NT2/D1 (cell line): ENCODE measurements around the gene CFAP300.
A peak's percentile ranks its signal among the peaks of the same experiment; 100 is the strongest.

Experiments used
- DNase-seq: peaks from one replicate; pipeline ENCODE4 v3.0.0-alpha.2; 2011; ENCODE audit warnings: low read depth, low spot score
- H3K27me3 ChIP-seq: 2 replicates; pipeline ENCODE4 v1.6.0; 2011; ENCODE audit warnings: mild to moderate bottlenecking; ENCODE audit not compliant: insufficient read length, insufficient read depth
- H3K36me3 ChIP-seq: 2 replicates; pipeline ENCODE4 v1.6.1; 2011; ENCODE audit warnings: mild to moderate bottlenecking, low read length, mixed read lengths; ENCODE audit not compliant: insufficient read depth, insufficient read length
- H3K4me1 ChIP-seq: 2 replicates; pipeline ENCODE4 v1.5.1; 2011; ENCODE audit not compliant: insufficient read depth, insufficient read length
- H3K4me3 ChIP-seq: 2 replicates; pipeline ENCODE4 v1.5.1; 2011; ENCODE audit warnings: low read depth; ENCODE audit not compliant: insufficient read length
- H3K9ac ChIP-seq: 2 replicates; pipeline ENCODE4 v1.6.0; 2011; ENCODE audit warnings: low read depth; ENCODE audit not compliant: insufficient read length
- H3K9me3 ChIP-seq: 2 replicates; pipeline ENCODE4 v1.5.1; 2011; ENCODE audit warnings: mild to moderate bottlenecking, low read length; ENCODE audit not compliant: insufficient read depth
- SUZ12 ChIP-seq: IDR thresholded peaks from 2 replicates; pipeline ENCODE4 v1.6.1; 2011; ENCODE audit not compliant: insufficient read length, insufficient read depth; ENCODE audit errors: extremely low read depth
- YY1 ChIP-seq: IDR thresholded peaks from 2 replicates; pipeline ENCODE4 v1.6.1; 2011; ENCODE audit not compliant: insufficient read length, insufficient read depth
- ZNF274 ChIP-seq: IDR thresholded peaks from 2 replicates; pipeline ENCODE4 v1.6.1; 2011; ENCODE audit warnings: mild to moderate bottlenecking, low read depth, low read length

Gene CFAP300

DNA sequence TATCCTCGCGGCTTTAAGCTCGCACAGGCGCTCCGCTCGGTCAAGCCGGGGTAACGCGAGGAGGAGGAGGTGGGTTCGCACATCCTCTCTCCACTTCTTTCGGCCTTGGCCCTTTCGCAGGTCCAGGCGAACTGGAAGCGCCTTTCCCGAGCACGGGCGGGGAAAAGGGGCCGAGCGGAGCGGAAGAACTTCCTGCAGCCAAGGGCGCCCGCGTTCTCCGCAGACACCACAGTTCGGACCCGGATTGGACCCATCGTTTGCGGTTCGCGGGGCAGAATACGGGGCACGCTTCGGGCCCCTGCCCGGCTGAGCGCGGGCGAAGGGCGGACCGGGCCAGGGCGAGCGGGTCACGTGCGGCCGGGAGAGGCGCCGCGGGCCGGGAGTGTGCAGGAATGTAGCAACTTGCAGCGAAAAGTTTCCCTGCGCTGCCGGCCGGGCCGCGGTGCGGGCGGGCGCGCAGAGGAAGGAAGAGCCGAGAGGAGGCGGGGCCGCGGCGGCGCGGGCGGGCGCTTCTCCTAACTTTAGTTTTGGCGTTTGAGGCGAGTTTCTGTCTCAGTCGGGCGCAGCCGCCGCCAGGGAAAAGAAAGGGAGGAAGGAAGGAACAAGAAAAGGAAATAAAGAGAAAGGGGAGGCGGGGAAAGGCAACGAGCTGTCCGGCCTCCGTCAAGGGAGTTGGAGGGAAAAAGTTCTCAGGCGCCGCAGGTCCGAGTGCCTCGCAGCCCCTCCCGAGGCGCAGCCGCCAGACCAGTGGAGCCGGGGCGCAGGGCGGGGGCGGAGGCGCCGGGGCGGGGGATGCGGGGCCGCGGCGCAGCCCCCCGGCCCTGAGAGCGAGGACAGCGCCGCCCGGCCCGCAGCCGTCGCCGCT lies 62.9 kb downstream of the CFAP300 start, which contains the start of gene YAP1:
YAP1 (plus strand) TSS at position 552 of the 865 bp plus-strand sequence. CDS start 402 bp downstream, outside the sequence.
- peak; percentile 79 for DNase-seq
- no peaks in the 10 kb centered on the region for H3K27me3 ChIP-seq
- peaks cover 5% of the 10 kb centered on the region for H3K36me3 ChIP-seq
- no peaks in the 10 kb centered on the region for H3K9me3 ChIP-seq
- peak within 1 kb of the TSS; percentile 93 for H3K9ac ChIP-seq
- peak within 1 kb of the TSS; percentile 84 for H3K4me3 ChIP-seq
- no peaks in the 10 kb centered on the region for H3K4me1 ChIP-seq
- TF ChIP-seq ZNF274 (no peak), YY1 (no peak), SUZ12 (no peak)

DNA sequence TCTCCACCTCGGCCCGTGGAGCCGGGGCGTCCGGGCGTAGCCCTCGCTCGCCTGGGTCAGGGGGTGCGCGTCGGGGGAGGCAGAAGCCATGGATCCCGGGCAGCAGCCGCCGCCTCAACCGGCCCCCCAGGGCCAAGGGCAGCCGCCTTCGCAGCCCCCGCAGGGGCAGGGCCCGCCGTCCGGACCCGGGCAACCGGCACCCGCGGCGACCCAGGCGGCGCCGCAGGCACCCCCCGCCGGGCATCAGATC lies 63.4 kb downstream of the CFAP300 start:
- TF ChIP-seq SUZ12, result no peak
- TF ChIP-seq YY1, result no peak
- TF ChIP-seq ZNF274, result no peak
- peak overlapping the region; percentile 93 for H3K9ac ChIP-seq
- DNase-seq, result no peak
- no peaks in the 10 kb centered on the region for H3K27me3 ChIP-seq
- peaks cover 5% of the 10 kb centered on the region for H3K36me3 ChIP-seq
- no peaks in the 10 kb centered on the region for H3K9me3 ChIP-seq
- H3K4me3 ChIP-seq, result peak overlapping the region; percentile 84
- H3K4me1 ChIP-seq, result no peaks in the 10 kb centered on the region

DNA sequence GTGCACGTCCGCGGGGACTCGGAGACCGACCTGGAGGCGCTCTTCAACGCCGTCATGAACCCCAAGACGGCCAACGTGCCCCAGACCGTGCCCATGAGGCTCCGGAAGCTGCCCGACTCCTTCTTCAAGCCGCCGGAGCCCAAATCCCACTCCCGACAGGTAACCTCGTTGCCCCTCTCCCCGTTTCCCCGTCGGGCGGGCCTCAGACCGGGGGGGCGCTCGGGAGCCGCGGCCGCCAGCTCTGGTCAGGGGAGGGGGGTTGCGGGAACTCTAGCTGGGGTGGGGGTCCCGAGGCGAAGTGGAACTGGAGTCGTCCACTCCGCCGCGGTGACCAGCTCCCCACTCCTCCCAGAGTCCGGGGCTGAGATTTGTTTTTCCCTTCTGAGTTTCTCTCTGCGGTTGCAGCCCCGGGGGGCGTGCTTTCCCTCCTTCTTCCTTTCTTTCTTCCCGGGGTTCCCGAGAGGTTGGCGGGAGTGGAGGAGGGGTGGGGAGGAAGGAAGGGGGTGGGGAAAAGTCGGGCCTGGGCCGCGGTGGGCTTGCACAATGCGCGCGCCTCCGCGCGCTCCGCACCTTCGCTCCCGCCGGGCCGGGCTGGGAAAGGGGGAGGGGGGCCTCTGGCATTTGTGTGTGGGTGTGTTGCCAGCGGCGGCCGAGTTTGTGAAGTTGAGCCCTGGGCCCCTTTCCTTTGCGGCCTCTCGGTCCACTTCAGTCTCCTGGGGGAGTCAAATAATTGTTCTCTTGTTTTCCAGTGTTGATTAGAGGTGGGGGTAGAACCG lies 64.0 kb downstream of the CFAP300 start:
- DNase-seq, result peak; percentile 80
- H3K36me3 ChIP-seq, result peaks cover 5% of the 10 kb centered on the region
- H3K9ac ChIP-seq, result peak overlapping the region; percentile 93
- H3K9me3 ChIP-seq, result no peaks in the 10 kb centered on the region
- H3K4me3 ChIP-seq, result peak overlapping the region; percentile 84
- H3K27me3 ChIP-seq, result no peaks in the 10 kb centered on the region
- TF ChIP-seq ZNF274 (no peak), YY1 (no peak), SUZ12 (no peak)
- no peaks in the 10 kb centered on the region for H3K4me1 ChIP-seq

DNA sequence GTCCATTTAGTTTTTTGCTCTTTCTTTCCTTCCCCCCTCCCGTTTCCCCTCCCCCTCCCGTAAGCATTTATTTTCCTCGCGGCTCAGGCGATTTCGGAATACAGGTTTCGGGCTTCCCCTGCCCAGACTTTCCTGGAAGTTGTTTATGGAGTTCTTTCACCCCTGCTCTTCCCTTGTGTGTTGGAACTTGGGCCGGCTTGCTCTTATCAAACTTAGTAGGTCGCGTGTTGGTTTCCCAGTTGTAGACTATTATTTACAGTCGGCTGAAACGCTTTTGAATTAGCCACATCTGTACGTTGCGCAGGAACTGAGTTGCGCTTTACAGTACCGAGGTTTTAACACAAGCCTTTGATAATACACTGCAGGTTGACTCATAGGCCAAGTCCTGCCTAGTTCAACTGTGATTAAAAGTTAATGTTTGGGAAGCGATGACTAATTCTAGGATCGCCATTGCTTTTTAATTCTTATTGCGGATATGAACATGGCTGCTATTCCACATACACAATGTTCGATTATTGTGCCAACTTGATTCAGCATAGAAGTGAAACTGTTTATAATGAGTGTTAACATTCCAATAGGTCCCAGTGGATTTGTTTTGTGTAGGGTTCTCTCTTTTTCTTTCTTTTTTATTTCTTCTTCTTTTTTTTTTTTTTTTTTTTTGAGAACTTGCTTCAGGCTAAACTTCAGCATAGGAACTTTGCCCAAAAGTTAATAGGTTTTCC lies 64.7 kb downstream of the CFAP300 start:
- Histone ChIP-seq H3K27me3 (no peaks in the 10 kb centered on the region), H3K9me3 (no peaks in the 10 kb centered on the region), H3K9ac (peak overlapping the region; percentile 90), H3K36me3 (peaks cover 5% of the 10 kb centered on the region), H3K4me1 (no peaks in the 10 kb centered on the region), H3K4me3 (peak overlapping the region; percentile 63)
- TF ChIP-seq YY1 (no peak), SUZ12 (no peak), ZNF274 (no peak)
- no peak for DNase-seq

DNA sequence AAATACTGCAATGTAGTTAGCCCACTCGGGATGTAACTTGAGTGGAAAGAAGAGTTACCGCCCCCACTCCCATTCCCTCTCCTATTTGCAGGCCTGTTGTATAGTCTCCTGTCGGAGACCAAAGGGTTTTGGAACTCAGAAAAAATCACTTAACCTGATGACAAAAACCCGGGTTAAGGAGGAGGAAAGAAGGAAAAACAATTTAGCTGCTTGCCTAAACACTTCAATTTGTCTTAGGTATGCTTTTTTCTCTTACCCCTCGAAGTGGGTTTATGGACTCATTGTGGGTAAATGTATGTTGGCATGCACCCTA lies 65.2 kb downstream of the CFAP300 start:
- H3K9me3 ChIP-seq, result no peaks in the 10 kb centered on the region
- DNase-seq, result no peak
- TF ChIP-seq SUZ12, result no peak
- no peak for TF ChIP-seq YY1
- TF ChIP-seq ZNF274, result no peak
- peaks cover 5% of the 10 kb centered on the region for H3K36me3 ChIP-seq
- H3K4me1 ChIP-seq, result no peaks in the 10 kb centered on the region
- no peaks in the 10 kb centered on the region for H3K27me3 ChIP-seq
- peak overlapping the region; percentile 90 for H3K9ac ChIP-seq
- peak overlapping the region; percentile 63 for H3K4me3 ChIP-seq

DNA sequence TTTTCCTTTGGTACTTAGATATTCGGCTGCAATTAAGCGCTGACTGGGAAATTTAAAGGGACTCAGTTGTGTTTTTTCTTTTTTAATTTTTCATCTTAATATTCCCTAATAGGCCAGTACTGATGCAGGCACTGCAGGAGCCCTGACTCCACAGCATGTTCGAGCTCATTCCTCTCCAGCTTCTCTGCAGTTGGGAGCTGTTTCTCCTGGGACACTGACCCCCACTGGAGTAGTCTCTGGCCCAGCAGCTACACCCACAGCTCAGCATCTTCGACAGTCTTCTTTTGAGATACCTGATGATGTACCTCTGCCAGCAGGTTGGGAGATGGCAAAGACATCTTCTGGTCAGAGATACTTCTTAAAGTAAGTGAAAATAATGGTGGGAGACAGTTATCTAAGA lies 66.8 kb downstream of the CFAP300 start:
- no peaks in the 10 kb centered on the region for H3K9me3 ChIP-seq
- peaks cover 5% of the 10 kb centered on the region for H3K36me3 ChIP-seq
- H3K9ac ChIP-seq, result no peak overlapping the region
- no peak overlapping the region for H3K4me3 ChIP-seq
- no peaks in the 10 kb centered on the region for H3K27me3 ChIP-seq
- DNase-seq, result no peak
- TF ChIP-seq YY1, result no peak
- no peak for TF ChIP-seq SUZ12
- no peak for TF ChIP-seq ZNF274
- no peaks in the 10 kb centered on the region for H3K4me1 ChIP-seq

DNA sequence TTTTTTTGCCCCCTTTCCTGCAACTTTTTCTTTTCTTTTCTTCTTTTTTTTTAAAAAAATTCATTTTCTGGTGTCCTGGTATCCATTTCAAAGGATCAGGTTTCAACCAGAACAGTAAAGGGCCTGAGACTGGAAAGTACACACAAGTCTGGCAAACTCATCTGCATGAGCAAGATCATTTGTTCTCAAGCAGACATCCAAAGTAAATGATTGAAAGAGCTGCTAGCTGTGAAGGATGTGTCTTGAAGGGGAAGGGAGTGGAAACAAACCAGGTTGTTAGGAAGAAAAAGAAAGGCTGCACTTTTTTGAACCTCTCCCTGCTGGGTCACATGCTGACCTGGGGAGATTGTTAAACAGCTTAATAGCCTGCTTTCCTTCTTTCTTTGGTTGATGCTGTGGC lies 68.3 kb downstream of the CFAP300 start:
- Histone ChIP-seq H3K9me3 (no peaks in the 10 kb centered on the region), H3K4me1 (no peaks in the 10 kb centered on the region), H3K4me3 (no peak overlapping the region), H3K27me3 (no peaks in the 10 kb centered on the region), H3K9ac (no peak overlapping the region), H3K36me3 (peaks cover 7% of the 10 kb centered on the region)
- TF ChIP-seq SUZ12, result no peak
- peak; percentile 47 for DNase-seq
